DMS53 treated with DMSO at 0.1 percent for 48 hours (cell line): ENCODE data around the gene NOC3L.
"Not testable (repeated sequence)": the region's sequence is repeated elsewhere in the genome, so short reads cannot be mapped to it uniquely, and the experiment has no call there.

Experiments
- DNase-seq: peaks from one replicate; lab custom pipeline; 2025; ENCODE audit not compliant: unreplicated experiment; lab: John Stamatoyannopoulos, UW

NOC3L gene

DNA sequence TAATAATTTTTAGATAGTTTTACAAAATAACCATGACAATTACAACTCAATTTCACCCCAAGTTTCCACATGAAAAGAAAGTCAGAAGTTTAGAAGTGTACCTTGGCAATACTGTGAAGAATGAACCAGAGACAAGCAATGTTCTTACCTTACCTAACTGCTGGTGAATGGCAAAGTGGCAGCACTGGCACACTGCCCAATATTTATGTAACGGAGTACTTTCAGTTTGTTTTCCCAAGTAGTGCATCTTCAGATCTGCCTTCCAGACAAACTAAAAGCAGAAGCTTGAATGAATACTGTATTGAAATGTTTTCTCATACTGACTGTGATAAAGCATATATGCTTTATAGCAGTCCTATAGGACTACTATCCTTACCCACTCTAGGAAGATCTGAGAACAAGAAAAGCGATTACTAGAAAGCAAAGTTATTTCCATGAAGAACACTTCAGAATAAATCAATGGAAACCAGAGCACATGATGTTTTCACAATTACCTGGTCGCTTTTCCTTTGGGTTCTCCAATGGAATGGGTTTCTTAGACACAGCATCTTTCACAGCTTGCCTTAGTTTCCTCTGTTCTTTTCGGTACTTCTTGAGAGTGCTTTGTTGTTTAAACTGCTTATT, 1.5 kb downstream of the NOC3L start:
- DNase-seq = no peak

DNA sequence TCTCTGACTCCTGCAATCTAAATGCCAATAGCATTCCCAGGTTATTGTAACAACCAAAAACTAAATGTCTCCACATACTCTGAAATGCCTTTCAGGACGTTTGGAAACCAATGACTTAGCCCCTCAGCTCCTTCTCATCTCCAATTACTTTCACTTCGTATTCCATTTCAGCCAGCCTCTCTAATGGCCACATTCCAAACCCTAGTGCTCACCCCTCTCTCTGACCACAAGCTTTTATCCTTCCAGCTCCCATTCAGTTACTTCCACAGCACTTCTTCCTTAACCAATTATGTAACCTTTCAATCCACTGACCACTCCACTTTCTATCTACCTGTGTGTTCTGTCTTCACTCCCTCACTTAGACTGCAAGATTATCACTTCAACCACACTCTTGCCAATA, 4.3 kb downstream of the NOC3L start:
- DNase-seq = no peak

GRCh38 chr10:94357193-94357592, 5.5 kb downstream of the NOC3L start:
- no peak for DNase-seq

DNA sequence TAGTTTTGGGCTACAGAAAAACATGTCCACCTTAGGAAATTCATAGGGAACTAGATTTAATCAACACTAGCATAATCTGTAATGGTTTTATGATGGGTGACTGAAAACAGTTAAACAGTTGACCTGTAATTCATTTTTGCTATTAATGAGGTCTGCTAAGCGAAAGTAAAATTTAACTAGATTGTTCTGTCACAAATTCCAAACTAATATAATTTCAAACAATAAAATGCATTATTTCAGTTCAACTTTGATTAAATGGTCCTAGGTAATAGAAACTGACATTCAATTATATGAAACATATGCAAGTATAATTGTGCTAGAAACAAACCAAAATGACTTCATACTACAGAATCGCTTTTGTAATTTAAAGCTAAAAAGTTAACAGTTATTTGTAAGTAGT, 6.9 kb downstream of the NOC3L start:
- no peak for DNase-seq

DNA sequence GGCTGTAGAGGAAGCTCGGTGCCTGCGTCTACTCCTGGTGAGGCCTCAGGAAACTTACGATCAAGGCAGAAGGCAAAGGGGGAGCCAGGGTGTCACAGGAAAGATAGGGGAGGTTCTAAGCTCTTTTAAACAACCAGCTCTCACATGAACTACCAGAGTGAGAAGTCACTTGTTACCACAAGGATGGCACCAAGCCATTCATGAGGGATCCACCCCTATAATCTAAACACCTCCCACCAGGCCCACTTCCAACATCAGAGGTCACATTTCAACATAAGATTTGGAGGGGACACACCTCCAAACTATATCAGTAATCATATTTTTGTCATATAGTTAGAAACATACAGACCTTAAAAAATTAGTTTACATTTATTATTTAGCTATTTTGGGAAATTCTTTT, 9.4 kb downstream of the NOC3L start:
- no peak for DNase-seq

DNA sequence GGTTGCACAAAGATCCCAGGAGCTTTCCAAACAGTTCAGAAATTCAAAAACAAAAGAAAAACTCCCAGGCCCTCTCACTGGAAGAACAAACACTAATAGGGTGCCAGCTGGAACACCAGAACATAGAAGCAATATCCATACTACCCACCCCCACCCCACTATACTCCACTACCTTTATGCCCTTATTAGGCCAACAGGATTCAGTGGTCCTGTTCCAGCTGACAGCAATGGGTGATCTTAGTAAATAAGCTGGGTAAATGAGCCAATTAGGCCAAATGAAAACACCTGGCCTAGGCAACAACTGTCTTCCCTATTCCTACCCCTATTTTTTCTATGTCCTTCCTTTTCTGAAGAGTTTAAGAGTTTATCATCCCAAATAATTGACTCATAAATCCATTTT, 11.7 kb downstream of the NOC3L start:
- no peak for DNase-seq

DNA sequence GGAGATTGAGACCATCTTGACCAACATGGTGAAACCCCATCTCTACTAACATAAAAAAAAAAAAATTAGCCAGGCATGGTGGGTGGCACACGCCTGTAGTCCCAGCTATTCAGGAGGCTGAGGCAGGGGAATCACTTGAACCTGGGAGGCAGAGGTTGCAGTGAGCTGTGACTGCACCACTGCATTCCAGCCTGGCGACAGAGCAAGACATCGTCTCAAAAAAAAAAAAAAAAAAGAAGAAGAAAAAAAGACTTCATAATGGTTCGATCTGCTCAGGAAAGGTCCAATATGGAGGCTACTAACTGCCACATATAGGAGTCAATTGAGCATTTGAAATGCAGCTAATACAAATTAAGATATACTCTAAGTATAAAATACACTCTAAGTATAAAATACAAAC, 12.2 kb downstream of the NOC3L start:
- not testable (repeated sequence) for DNase-seq

DNA sequence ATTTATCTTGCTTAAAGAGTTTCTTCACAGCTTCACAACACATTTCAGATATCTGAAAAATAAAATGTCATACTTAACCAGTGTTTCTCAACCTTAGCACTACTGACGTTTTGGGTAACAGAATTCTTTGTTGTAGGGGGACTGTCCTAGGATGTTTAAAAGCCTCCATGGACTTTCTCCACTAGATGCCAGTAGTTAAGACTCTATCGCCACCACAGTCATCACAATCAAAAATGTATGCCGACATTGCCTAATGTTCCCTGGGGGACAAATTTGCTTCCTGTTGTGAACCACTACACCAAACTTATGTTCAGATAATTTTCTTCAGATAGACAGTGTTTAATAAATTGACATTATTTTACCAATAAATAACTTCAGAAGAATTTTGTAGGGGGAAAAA, 13.4 kb downstream of the NOC3L start:
- DNase-seq = no peak

DNA sequence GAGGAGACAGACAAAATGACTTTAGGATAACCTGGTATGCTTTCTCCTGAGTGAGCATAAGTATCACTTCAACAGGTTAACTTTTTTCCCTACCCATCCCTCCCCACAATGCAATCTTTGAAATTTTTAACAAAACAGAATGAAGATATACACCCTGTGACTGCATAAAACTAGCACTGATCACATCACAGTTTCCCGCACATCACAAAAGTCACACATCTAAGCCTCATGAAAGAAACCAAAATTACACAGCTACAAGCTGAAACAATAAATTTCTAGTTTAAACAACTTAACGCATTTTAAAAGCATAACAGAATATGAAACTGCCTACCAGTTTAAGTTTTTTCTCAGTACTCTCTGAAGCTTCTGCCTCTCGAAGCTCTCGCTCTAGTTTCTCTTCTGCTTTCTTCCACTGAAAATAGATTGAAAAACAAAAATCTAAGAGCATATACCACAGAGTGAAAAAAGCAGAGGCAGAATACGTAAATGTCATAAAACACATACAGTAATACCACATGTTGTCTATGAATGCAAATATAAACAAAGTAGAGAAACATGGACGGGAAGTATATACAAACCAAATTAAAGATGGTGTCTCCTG, 18.1 kb downstream of the NOC3L start:
- DNase-seq = no peak

- DNase-seq = no peak
These were observed 19.6 kb downstream of the NOC3L start for GRCh38 chr10:94343151-94343550.

DNA sequence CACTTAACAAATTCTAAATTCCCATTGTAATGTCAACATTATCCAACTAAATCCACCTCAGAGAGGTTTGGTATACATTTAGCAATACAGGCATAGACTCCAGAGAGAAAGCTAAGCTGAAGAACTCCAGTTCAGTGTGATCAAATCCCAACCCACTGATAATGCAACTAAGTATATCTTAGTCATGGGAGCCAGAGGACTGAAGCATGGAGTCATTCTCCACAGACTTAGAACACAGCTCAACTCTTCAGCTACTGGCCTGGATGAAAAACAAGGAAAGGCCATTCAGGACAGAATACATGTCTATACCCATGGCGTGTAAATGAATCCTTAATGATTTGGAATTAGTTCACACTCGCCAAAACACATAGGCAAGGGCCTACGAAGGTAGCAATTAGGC, 27.9 kb downstream of the NOC3L start:
- DNase-seq = no peak

DNA sequence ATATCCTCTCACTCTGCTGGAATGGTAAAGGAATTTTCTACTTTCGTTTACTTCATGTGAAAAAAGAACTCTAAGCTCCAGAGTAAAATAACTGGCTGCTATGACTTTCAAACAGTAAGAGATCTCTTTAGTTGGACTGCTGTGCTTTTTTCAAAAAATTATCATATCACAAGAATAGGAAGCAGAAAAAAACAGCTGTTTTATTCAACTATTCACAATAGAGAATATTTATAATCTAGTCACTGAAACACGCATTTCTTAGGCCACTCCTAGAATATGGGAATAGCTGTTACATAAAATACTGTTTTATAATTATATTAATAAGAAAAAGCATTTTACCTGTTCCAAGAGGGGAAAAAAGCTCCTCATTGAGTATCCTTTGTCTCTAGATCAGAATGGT, 29.7 kb downstream of the NOC3L start:
- no peak for DNase-seq

GRCh38 chr10:94328613-94329012, 34.1 kb downstream of the NOC3L start:
- no peak for DNase-seq

DNA sequence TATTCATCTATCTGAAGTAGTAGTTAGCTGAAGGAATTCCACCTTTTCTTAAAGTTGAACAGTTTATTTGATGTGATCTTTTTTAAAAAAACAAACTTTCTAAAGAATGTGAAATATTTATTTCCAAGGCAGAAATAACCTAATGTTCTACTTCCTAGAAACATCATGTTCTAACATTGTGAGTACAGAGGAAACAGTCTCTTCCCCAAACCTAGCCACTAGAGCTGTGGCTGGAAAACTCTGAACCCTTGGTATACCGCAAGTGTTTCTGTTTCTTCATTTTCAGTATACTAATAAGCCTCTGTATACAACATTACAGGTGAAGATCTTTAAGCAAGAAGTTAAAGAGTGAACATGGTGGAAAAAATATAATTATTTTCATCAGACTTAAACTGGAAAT, 35.1 kb downstream of the NOC3L start:
- no peak for DNase-seq

DNA sequence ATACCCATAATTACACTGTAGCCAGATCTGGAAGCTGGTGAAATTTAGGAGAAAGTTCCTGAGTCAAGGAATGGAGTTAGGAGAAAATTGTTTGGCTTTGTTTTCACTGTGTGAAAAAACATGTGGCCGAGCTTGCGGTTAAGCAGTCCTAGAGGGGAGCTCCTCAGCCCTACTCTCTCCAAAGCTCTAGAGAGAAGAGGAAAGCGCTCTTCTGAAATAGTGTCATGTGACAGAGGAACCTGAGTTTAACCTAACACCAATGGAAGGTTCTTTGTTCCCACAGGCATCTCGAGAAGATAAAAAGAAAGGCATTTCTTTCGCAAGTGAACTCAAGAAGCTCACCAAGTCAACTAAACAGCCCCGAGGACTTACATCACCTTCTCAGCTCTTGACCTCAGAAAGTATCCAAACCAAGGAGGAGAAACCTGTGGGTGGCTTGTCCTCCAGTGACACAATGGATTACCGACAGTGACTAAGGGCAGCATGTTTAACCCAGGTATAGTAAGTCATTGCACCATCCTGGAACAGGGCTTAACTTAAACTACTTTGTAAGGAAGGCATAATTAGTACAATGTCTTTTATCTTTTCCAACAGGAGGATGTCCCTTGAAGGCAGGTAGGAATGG, 38.0 kb downstream of the NOC3L start:
- DNase-seq = no peak

DNA sequence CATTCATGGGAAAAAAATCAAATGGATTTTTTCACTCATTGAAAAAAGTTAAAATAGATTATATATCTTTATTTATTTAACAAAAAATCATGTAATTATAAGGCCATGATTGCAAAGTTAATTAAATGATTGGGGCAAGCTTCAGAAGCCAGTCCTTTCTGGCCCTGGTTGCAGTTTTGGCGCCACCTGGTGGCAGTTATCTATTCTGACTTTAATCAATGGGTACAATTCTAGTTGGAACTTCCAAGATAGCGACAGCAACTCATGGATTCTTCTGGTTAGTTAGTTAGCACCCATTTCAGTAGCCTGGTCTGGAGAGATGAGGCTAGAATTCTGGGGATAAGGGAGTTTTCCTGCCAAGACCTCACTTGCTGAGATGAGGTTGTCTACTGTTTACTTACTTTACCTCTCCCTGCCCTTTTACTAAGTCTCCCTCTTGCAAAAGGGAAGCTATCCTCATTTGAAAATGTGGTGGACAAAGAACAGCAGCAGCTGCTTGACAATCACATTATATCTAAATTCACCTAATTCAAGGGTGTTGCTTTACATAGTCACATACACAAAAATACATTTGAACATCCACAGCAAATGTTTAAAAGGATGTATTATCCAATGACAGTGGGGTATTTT, 42.3 kb downstream of the NOC3L start:
- peak; percentile 63 for DNase-seq

GRCh38 chr10:94316560-94316959, 46.2 kb downstream of the NOC3L start:
- no peak for DNase-seq

GRCh38 chr10:94315975-94316464, 46.7 kb downstream of the NOC3L start:
- DNase-seq = no peak

GRCh38 chr10:94315024-94315451, 47.7 kb downstream of the NOC3L start:
- no peak for DNase-seq

- no peak for DNase-seq
These were observed 52.4 kb downstream of the NOC3L start for GRCh38 chr10:94310369-94310768.

DNA sequence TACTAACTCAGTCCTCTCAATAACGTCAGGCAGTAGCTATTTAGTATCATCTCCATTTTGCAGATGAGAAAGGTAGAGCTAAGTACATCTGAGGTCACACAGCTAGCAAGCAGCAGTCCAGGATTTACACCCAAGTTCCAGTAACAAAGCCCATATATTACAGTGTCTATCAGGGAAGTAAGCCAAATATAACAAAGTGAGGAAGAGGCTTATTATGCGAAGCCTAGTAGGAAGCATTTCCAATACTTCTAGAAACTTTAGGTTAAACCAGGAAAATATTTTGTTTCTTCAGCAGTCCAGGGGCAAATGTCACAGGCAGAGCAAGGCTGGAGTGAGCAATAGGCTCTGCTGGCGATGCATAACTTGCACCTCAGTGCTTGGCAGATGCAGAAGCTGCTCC, 53.9 kb downstream of the NOC3L start:
- no peak for DNase-seq

- DNase-seq = no peak
These were observed 55.6 kb downstream of the NOC3L start for GRCh38 chr10:94307046-94307615.
